SU-DHL-6 (cell line): ENCODE data around the gene DBI.

Source experiments
- CTCF ChIP-seq: fragments of 200-600 bp; sonication (generic); IDR thresholded peaks from one replicate; pipeline ENCODE4 v1.5.1; 2017; ENCODE audit warnings: antibody characterized with exemption, mild to moderate bottlenecking, low read length, moderate library complexity; ENCODE audit not compliant: insufficient read depth, poor library complexity, severe bottlenecking
- EZH2phosphoT487 ChIP-seq: fragments of 200-600 bp; sonication (generic), shearing (Covaris generic); conservative IDR thresholded peaks from 2 replicates; pipeline ENCODE4 v1.6.1; 2018; ENCODE audit warnings: mild to moderate bottlenecking, antibody characterized with exemption, low read length, moderate library complexity, mixed read lengths

GRCh38 chr2:119349289-119349688 is 17.5 kb upstream of the DBI start:
- TF ChIP-seq EZH2phosphoT487 (no peak), CTCF (no peak)
